Osteoblast (primary cell): Measurements from ENCODE around the gene AOPEP. TPM values are rescaled to one million over a fixed set of nuclear protein-coding genes. Genes with fewer than 3 reads are reported as not detected.

ENCODE experiments used
- DNase-seq: peaks from one replicate; pipeline ENCODE4 v3.0.0; 2011; ENCODE audit warnings: low spot score, mixed read lengths; ENCODE audit not compliant: insufficient read length; ENCODE audit errors: missing footprints
- H2AFZ ChIP-seq: 2 replicates; pipeline ENCODE4 v1.6.0; 2011; ENCODE audit warnings: mild to moderate bottlenecking, low read length
- H3K27ac ChIP-seq: 2 replicates; pipeline ENCODE4 v1.5.1; 2011; ENCODE audit warnings: mild to moderate bottlenecking, low read depth, low read length, moderate library complexity
- H3K27me3 ChIP-seq: 2 replicates; pipeline ENCODE4 v1.6.0; 2012; ENCODE audit warnings: mild to moderate bottlenecking, control low read depth, inconsistent platforms, low read length, moderate library complexity; ENCODE audit not compliant: insufficient read depth
- H3K36me3 ChIP-seq: 2 replicates; pipeline ENCODE4 v1.5.1; 2011; ENCODE audit warnings: mild to moderate bottlenecking, low read length, control low read depth, moderate library complexity; ENCODE audit not compliant: insufficient read depth
- H3K4me1 ChIP-seq: 2 replicates; pipeline ENCODE4 v1.5.1; 2011; ENCODE audit warnings: mild to moderate bottlenecking, low read length, control low read depth, moderate library complexity; ENCODE audit not compliant: insufficient read depth
- H3K4me2 ChIP-seq: 2 replicates; pipeline ENCODE4 v1.6.0; 2011; ENCODE audit warnings: mild to moderate bottlenecking, low read length; ENCODE audit not compliant: insufficient read depth
- H3K4me3 ChIP-seq: fragments of 200-600 bp; sonication (generic); 3 replicates; pipeline ENCODE4 v1.5.1; 2012; ENCODE audit warnings: mild to moderate bottlenecking, low read length, inconsistent platforms; ENCODE audit not compliant: insufficient read depth
- H3K79me2 ChIP-seq: 2 replicates; pipeline ENCODE4 v1.6.0; 2012; ENCODE audit warnings: mild to moderate bottlenecking, low read length, control low read depth, inconsistent platforms; ENCODE audit not compliant: insufficient read depth
- H3K9me3 ChIP-seq: 2 replicates; pipeline ENCODE4 v1.5.1; 2011; ENCODE audit warnings: low read depth, low read length, control low read depth
- H4K20me1 ChIP-seq: 2 replicates; pipeline ENCODE4 v1.6.0; 2012; ENCODE audit warnings: mild to moderate bottlenecking, low read length, control low read depth; ENCODE audit not compliant: insufficient read depth
- CTCF ChIP-seq: IDR thresholded peaks from 2 replicates; pipeline ENCODE4 v1.5.1; 2011; ENCODE audit warnings: mild to moderate bottlenecking, low read depth, low read length, moderate library complexity; ENCODE audit errors: extremely low read depth
- total RNA-seq: library from RNA; depleted of rRNA; stranded (reverse); fragments of >200 nt; gene quantifications from 2 replicates; pipeline ENCODE4 v1.2.3, GENCODE V29; 2012

AOPEP gene
- total RNA-seq, 1 donor, result 131 TPM

GRCh38 chr9:95112436-95113280 is 386.2 kb downstream of the AOPEP start:
- no peak overlapping the region for H3K4me3 ChIP-seq
- no peaks in the 10 kb centered on the region for H3K27me3 ChIP-seq
- no peaks in the 10 kb centered on the region for H3K79me2 ChIP-seq
- TF ChIP-seq CTCF, result no peak
- H3K4me2 ChIP-seq, result no peak overlapping the region
- H3K36me3 ChIP-seq, result peaks cover 28% of the 10 kb centered on the region
- peaks cover 5% of the 10 kb centered on the region for H3K4me1 ChIP-seq
- no peaks in the 10 kb centered on the region for H4K20me1 ChIP-seq
- no peak overlapping the region for H3K27ac ChIP-seq
- no peak overlapping the region for H2AFZ ChIP-seq
- peak; percentile 42 for DNase-seq
- H3K9me3 ChIP-seq, result no peaks in the 10 kb centered on the region

- H3K4me1 ChIP-seq, result no peaks in the 10 kb centered on the region
- H3K36me3 ChIP-seq, result peaks cover 18% of the 10 kb centered on the region
- no peaks in the 10 kb centered on the region for H3K79me2 ChIP-seq
- H3K27me3 ChIP-seq, result no peaks in the 10 kb centered on the region
- no peaks in the 10 kb centered on the region for H3K9me3 ChIP-seq
- no peak overlapping the region for H3K4me2 ChIP-seq
- H4K20me1 ChIP-seq, result no peaks in the 10 kb centered on the region
- no peak overlapping the region for H2AFZ ChIP-seq
- no peak for DNase-seq
- H3K4me3 ChIP-seq, result no peak overlapping the region
- no peak overlapping the region for H3K27ac ChIP-seq
- TF ChIP-seq CTCF, result no peak
Observed at GRCh38 chr9:95115104-95115503, 388.6 kb downstream of the AOPEP start.

GRCh38 chr9:95116002-95116807 is 389.7 kb downstream of the AOPEP start:
- Histone ChIP-seq H3K27ac (no peak overlapping the region), H3K79me2 (no peaks in the 10 kb centered on the region), H3K4me3 (no peak overlapping the region), H3K4me2 (no peak overlapping the region), H3K9me3 (no peaks in the 10 kb centered on the region), H3K4me1 (peaks cover 4% of the 10 kb centered on the region), H3K27me3 (no peaks in the 10 kb centered on the region), H2AFZ (no peak overlapping the region), H3K36me3 (peaks cover 16% of the 10 kb centered on the region), H4K20me1 (no peaks in the 10 kb centered on the region)
- peak; percentile 23 for TF ChIP-seq CTCF
- DNase-seq, result no peak

- Histone ChIP-seq H3K4me3 (no peak overlapping the region), H3K4me1 (peaks cover 7% of the 10 kb centered on the region), H3K27me3 (no peaks in the 10 kb centered on the region), H3K4me2 (no peak overlapping the region), H3K27ac (no peak overlapping the region), H4K20me1 (no peaks in the 10 kb centered on the region), H3K79me2 (no peaks in the 10 kb centered on the region), H3K36me3 (peaks cover 10% of the 10 kb centered on the region), H2AFZ (no peak overlapping the region), H3K9me3 (no peaks in the 10 kb centered on the region)
- no peak for TF ChIP-seq CTCF
- DNase-seq, result no peak
Observed at GRCh38 chr9:95116808-95117204, 390.3 kb downstream of the AOPEP start.
